ENCODE measurements around the gene CYP2S1.

Gene CYP2S1

DNA sequence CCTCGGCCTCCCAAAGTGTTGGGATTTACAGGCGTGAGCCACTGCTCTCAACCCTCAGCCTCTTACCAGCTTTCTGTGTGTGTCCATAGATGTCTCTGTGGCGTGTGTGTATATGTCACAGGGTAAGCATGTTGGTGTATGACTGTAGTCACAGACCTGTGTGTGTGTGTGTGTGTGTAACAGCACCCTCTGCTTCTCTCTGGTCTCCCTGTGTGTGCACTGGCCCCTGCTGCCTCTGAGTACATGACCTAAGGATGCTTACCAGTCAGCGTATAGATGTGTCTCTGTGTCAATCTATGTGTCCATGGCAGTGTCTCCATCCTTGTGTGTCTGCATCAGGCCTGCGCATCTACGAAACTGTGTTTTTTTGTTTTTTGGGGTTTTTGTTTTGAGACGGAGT, 31.6 kb downstream of the CYP2S1 start:
- Histone ChIP-seq H3K4me1 (ENCODE audit: insufficient read depth, low read length, poor library complexity, severe bottlenecking) (no peaks in the 10 kb centered on the region), H2AFZ (ENCODE audit: low read length) (no peak overlapping the region), H3K4me2 (ENCODE audit: low read depth, low read length, poor library complexity, severe bottlenecking) (no peak overlapping the region), H3K4me3 (ENCODE audit: low read length, poor library complexity, severe bottlenecking) (no peak overlapping the region), H3K79me2 (ENCODE audit: insufficient read depth, low read length) (no peaks in the 10 kb centered on the region), H3K27me3 (ENCODE audit: insufficient read depth, low read length, poor library complexity, severe bottlenecking) (peaks cover 7% of the 10 kb centered on the region), H3K9ac (ENCODE audit: low read depth, low read length, poor library complexity, severe bottlenecking) (no peak overlapping the region), H3K9me3 (ENCODE audit: insufficient read depth, low read depth, low read length) (no peaks in the 10 kb centered on the region), H4K20me1 (ENCODE audit: insufficient read depth, low read length, poor library complexity, severe bottlenecking) (no peaks in the 10 kb centered on the region), H3K9me2 (replicated peaks; ENCODE audit: low read depth, low read length) (no peaks in the 10 kb centered on the region), H3F3A (ENCODE audit: low read depth) (no peaks in the 10 kb centered on the region), H3K36me3 (ENCODE audit: insufficient read depth, low read length) (no peaks in the 10 kb centered on the region)
- TF ChIP-seq CTCF (conservative IDR thresholded peaks at IDR 0.05; ENCODE audit: low read length) (no peak), EZH2phosphoT487 (IDR thresholded peaks at IDR 0.05; ENCODE audit: borderline replicate concordance) (no peak)

- Histone ChIP-seq H3K4me1 (ENCODE audit: insufficient read depth, low read length, poor library complexity, severe bottlenecking) (no peaks in the 10 kb centered on the region), H3K9ac (ENCODE audit: low read depth, low read length, poor library complexity, severe bottlenecking) (no peak overlapping the region), H3K27me3 (ENCODE audit: insufficient read depth, low read length, poor library complexity, severe bottlenecking) (peaks cover 7% of the 10 kb centered on the region), H3K79me2 (ENCODE audit: insufficient read depth, low read length) (no peaks in the 10 kb centered on the region), H3K4me2 (ENCODE audit: low read depth, low read length, poor library complexity, severe bottlenecking) (no peak overlapping the region), H3K4me3 (ENCODE audit: low read length, poor library complexity, severe bottlenecking) (no peak overlapping the region), H3K9me3 (ENCODE audit: insufficient read depth, low read depth, low read length) (no peaks in the 10 kb centered on the region), H3K36me3 (ENCODE audit: insufficient read depth, low read length) (no peaks in the 10 kb centered on the region), H3K9me2 (replicated peaks; ENCODE audit: low read depth, low read length) (no peaks in the 10 kb centered on the region), H2AFZ (ENCODE audit: low read length) (no peak overlapping the region), H4K20me1 (ENCODE audit: insufficient read depth, low read length, poor library complexity, severe bottlenecking) (no peaks in the 10 kb centered on the region), H3F3A (ENCODE audit: low read depth) (no peaks in the 10 kb centered on the region)
- TF ChIP-seq CTCF (conservative IDR thresholded peaks at IDR 0.05; ENCODE audit: low read length) (no peak), EZH2phosphoT487 (IDR thresholded peaks at IDR 0.05; ENCODE audit: borderline replicate concordance) (no peak)
These were observed 32.4 kb downstream of the CYP2S1 start for GRCh38 chr19:41225238-41226052.

DNA sequence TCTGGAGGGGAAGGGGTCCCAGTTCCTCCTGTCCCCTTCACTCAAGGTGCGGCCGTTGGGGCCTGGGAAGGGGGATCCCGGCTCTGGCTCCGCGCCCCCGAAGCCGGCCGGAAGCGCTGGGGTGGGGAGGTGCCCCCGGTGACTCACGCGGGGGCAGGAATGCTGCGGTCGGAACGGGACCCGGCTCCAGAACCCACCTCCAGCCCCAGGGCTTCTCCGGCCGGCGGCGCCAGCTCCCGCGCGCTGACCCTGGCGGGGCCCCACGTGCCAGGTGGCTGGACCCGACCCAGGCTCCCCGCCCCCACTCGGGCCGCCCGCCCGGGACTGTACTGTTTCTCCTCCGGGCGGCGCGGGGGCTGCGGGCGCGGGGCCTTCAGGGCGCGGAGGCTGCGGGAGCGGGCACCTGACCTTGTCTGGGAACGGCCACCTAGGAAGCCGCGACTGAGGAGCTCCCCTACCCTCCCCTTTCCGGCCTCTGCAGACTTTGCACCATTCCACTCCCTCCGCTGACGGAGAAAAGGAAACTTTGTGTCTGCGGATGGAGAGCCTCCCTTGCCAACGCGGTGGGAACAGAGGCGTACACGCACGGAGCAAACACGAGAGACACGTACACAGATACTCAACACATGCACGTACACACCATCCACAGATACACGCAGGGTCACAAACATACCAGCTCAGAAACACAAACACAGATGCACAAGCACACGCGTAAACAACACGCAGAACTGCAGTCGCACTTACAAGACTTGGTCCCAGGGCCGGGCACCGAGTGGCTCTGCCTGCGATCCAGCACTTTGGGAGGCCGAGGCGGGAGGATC, 33.2 kb downstream of the CYP2S1 start:
- 0 out of 2 replicates have a peak overlapping the region, but pooled peaks have one; percentile 2 for H2AFZ ChIP-seq (ENCODE audit: low read length)
- no peaks in the 10 kb centered on the region for H3K9me2 ChIP-seq (replicated peaks; ENCODE audit: low read depth, low read length)
- no peaks in the 10 kb centered on the region for H3K9me3 ChIP-seq (ENCODE audit: insufficient read depth, low read depth, low read length)
- no peak overlapping the region for H3K9ac ChIP-seq (ENCODE audit: low read depth, low read length, poor library complexity, severe bottlenecking)
- no peaks in the 10 kb centered on the region for H4K20me1 ChIP-seq (ENCODE audit: insufficient read depth, low read length, poor library complexity, severe bottlenecking)
- no peaks in the 10 kb centered on the region for H3K79me2 ChIP-seq (ENCODE audit: insufficient read depth, low read length)
- H3K27me3 ChIP-seq (ENCODE audit: insufficient read depth, low read length, poor library complexity, severe bottlenecking), result peaks cover 7% of the 10 kb centered on the region
- H3K4me2 ChIP-seq (ENCODE audit: low read depth, low read length, poor library complexity, severe bottlenecking), result no peak overlapping the region
- no peaks in the 10 kb centered on the region for H3K36me3 ChIP-seq (ENCODE audit: insufficient read depth, low read length)
- TF ChIP-seq EZH2phosphoT487 (IDR thresholded peaks at IDR 0.05; ENCODE audit: borderline replicate concordance), result no peak
- TF ChIP-seq CTCF (conservative IDR thresholded peaks at IDR 0.05; ENCODE audit: low read length), result no peak
- no peaks in the 10 kb centered on the region for H3F3A ChIP-seq (ENCODE audit: low read depth)
- no peak overlapping the region for H3K4me3 ChIP-seq (ENCODE audit: low read length, poor library complexity, severe bottlenecking)
- H3K4me1 ChIP-seq (ENCODE audit: insufficient read depth, low read length, poor library complexity, severe bottlenecking), result no peaks in the 10 kb centered on the region
